Heart left ventricle (tissue), 13 donors: ENCODE data around the gene KIAA0825.

Experiments
- POLR2A ChIP-seq, 2 donors: fragments of 450-650 bp; IDR thresholded peaks; one replicate each; pipeline ENCODE4 v1.6.1; 2017; ENCODE audit warnings: antibody characterized with exemption in 2 of 2, mild to moderate bottlenecking in 2 of 2, moderate library complexity in 2 of 2
- TF ChIP-seq, protein P1 (sequence below), 12 donors: fragments of 200-600 bp; sonication (generic) in 4 of 12; IDR thresholded peaks; one replicate each; pipeline versions ENCODE4 v1.5.0 to v1.8.0; 2018 to 2022; ENCODE audit warnings: antibody characterized with exemption in 12 of 12, mild to moderate bottlenecking in 5 of 12
- donor health status: ischemic (EF 13 %, LVEDD 7.1; RV severe dilation, severe dysfunction).
- donor health status: DM: no; HTN: yes; CAD: no.
- donor health status: DM: no; HTN: no; CAD: no.
- donor health status: ischemic (EF 25% LVEDD 6.9; RV normal size, moderate dysfunction).
- donor health status: ischemic (EF 25% LVEDD 5.7; RV mildly dilated, moderate dysfunction).
- donor health status: ischemic (EF 35%, LVEDD 5.7; RV mildly dilated, moderate dysfunction).
- donor health status: nonischemic (EF 11% LVEDD 7.7; RV severe dilation, severe dysfunction).
- donor health status: DM: yes; HTN: yes; CAD: no.
- donor health status: PGD.
- donor health status: ischemic (EF 29% LVEDD 5.4; RV normal size, mild dysfunction).
- donor health status: nonischemic (EF 23%, LVEDD 6.1; RV moderate dilation, normal function).

DNA sequence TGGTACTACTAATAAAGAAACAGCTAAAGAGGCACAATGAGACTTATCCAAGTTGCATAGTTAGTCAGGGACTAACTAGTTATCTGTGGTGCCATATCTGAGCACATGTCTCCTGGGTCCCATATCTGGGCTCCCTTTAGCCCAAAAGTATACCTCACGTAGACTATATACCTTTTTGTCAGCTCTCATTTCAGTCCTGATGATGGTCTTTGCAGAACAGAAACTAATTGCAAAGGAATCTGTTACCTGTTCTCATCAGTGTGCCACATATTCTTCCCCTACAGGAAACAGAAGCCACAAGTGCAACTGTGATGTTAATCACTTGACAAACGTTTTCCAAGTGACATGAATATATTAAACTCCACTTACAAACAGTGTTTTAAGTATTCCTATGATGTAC lies 395.2 kb downstream of the KIAA0825 start:
- TF ChIP-seq, protein P1, sequence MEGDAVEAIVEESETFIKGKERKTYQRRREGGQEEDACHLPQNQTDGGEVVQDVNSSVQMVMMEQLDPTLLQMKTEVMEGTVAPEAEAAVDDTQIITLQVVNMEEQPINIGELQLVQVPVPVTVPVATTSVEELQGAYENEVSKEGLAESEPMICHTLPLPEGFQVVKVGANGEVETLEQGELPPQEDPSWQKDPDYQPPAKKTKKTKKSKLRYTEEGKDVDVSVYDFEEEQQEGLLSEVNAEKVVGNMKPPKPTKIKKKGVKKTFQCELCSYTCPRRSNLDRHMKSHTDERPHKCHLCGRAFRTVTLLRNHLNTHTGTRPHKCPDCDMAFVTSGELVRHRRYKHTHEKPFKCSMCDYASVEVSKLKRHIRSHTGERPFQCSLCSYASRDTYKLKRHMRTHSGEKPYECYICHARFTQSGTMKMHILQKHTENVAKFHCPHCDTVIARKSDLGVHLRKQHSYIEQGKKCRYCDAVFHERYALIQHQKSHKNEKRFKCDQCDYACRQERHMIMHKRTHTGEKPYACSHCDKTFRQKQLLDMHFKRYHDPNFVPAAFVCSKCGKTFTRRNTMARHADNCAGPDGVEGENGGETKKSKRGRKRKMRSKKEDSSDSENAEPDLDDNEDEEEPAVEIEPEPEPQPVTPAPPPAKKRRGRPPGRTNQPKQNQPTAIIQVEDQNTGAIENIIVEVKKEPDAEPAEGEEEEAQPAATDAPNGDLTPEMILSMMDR (IDR thresholded peaks at IDR 0.05) = no peak
- TF ChIP-seq POLR2A (IDR thresholded peaks at IDR 0.05) = no peak
